Urinary bladder (tissue), 4 donors: ENCODE data around the gene KANK4. TPM values are rescaled to one million over a fixed set of nuclear protein-coding genes. Genes with fewer than 3 reads are reported as not detected.

Source experiments
- DNase-seq: peaks from one replicate; pipeline ENCODE4 v3.0.0-alpha.2; 2015; ENCODE audit errors: extremely low spot score
- H3K27ac ChIP-seq: one replicate; pipeline ENCODE4 v1.5.1; 2013; ENCODE audit warnings: low read depth, mild to moderate bottlenecking, moderate library complexity
- H3K36me3 ChIP-seq: one replicate; pipeline ENCODE4 v1.6.1; 2013; ENCODE audit warnings: mild to moderate bottlenecking, moderate library complexity; ENCODE audit not compliant: insufficient read depth
- H3K4me1 ChIP-seq: one replicate; pipeline ENCODE4 v1.6.1; 2013; ENCODE audit warnings: mild to moderate bottlenecking, moderate library complexity; ENCODE audit not compliant: insufficient read depth
- H3K4me3 ChIP-seq: one replicate; pipeline ENCODE4 v1.5.1; 2013; ENCODE audit warnings: low read depth, low read length
- WGBS: extraction: QIAGEN DNeasy Blood & Tissue Kit; methylation state at CpG from one replicate; pipeline ENCODE4 v1.1.7; 2013; 5-methylcytosine and 5-hydroxymethylcytosine counted together
- polyA plus RNA-seq: library from polyadenylated mRNA; stranded (reverse); fragments of 200-250 nt; gene quantifications from one replicate; pipeline ENCODE4 v1.2.3, GENCODE V29; 2013
- total RNA-seq: library from RNA; depleted of rRNA; stranded (reverse); fragments of >200 nt; gene quantifications from one replicate; pipeline ENCODE4 v1.2.3, GENCODE V29; 2014
- donor health status: healthy with polysubstance abuse.
- donor health status: healthy.

KANK4 gene
- total and polyA plus RNA-seq, 2 donors = 0.57 to 6.2 TPM

DNA sequence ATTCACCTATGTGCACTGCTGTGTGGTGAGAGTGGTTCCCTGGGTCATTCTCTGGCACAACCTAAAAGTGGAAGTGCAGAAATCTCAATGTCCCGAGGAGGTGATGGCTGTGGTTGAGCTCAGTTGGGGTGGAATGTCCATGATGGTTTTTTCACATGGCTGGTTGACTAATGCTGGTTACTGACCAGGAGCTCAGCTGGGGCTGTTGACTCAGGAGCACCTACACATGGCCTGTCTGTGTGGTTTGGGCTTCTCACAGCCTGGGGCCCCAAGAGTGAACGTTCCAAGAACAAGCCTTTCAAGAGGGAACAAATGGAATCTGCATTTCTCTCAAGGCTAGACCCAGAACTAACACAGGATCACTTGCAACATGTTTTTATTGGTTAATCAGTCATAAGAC is 6.4 kb upstream of the KANK4 start:
- no peak for DNase-seq
- no peak overlapping the region for H3K4me3 ChIP-seq
- H3K36me3 ChIP-seq = no peaks in the 10 kb centered on the region
- 76% methylated on average over 2 of the region's 2 CpGs for WGBS
- no peaks in the 10 kb centered on the region for H3K4me1 ChIP-seq
- no peak overlapping the region for H3K27ac ChIP-seq

DNA sequence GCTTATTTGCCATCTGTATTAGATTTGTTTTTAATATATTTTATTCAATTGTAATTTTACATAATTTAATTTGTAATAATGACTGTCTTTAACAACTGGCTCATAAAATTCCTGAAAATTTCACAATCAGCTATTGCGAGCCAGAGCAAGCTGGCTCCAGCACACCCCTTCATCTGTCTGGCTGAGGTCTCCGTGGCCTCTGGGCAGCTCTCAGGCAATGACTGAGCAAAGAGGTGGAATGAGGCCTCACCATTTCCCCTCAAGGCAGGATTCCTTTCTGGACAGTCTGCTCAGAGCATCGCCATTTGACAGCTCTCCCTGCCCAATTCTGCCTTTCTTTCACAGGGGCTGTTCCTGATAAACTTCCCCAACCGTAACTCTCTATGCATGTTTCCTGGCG is 5.8 kb upstream of the KANK4 start:
- H3K4me1 ChIP-seq = no peaks in the 10 kb centered on the region
- DNase-seq = no peak
- H3K27ac ChIP-seq = no peak overlapping the region
- H3K4me3 ChIP-seq = no peak overlapping the region
- H3K36me3 ChIP-seq = no peaks in the 10 kb centered on the region
- WGBS = 75% methylated on average over 5 of the region's 5 CpGs

DNA sequence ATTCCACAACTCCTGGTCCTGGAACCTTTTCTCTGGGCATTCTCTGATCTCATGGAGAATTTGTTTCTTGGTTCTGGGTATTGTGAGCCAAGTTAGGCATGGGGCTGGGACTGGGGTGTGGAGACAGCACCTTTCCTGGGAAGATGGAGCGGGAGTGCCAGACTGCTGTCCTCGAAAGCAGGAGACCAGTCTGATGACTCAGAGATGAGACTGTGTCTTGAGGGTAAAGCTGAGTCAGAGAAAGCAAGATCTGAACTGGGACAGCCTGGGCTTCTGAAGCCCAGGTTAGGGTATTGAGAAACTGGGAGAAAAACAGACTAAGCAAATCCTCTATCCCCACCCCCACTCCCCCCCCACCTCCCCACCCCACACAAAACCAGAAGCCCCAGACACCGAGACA is 2.2 kb upstream of the KANK4 start:
- no peak for DNase-seq
- no peak overlapping the region for H3K4me3 ChIP-seq
- H3K36me3 ChIP-seq = no peaks in the 10 kb centered on the region
- peaks cover 3% of the 10 kb centered on the region for H3K4me1 ChIP-seq
- WGBS = 68% methylated on average over 3 of the region's 3 CpGs
- H3K27ac ChIP-seq = no peak overlapping the region

DNA sequence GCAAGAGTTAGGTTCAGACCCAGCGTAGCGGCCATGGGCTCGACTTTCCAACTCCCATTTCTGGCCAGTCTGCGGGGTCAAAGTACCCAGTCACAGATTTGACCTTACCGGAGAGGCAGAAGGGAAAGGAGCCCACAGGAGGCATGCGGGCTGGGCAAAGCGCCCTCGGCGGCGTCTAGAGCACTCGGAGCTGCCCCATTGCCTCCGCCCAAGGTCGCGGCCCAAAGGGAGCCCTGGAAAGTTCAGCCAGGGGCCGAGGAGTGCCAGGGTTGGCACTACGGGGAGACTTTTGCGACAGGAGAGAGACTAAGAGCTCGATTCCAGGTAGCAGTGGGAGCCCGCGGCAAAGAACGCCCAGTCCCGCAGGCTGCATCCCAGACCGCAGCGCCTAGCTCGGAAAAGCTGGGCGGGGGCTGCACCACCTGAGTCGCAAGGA is 896 bp downstream of the KANK4 start:
- no peak for DNase-seq
- Histone ChIP-seq H3K27ac (no peak overlapping the region), H3K4me3 (peak overlapping the region; percentile 40), H3K4me1 (peaks cover 3% of the 10 kb centered on the region), H3K36me3 (no peaks in the 10 kb centered on the region)
- 25% methylated on average over 27 of the region's 27 CpGs for WGBS

DNA sequence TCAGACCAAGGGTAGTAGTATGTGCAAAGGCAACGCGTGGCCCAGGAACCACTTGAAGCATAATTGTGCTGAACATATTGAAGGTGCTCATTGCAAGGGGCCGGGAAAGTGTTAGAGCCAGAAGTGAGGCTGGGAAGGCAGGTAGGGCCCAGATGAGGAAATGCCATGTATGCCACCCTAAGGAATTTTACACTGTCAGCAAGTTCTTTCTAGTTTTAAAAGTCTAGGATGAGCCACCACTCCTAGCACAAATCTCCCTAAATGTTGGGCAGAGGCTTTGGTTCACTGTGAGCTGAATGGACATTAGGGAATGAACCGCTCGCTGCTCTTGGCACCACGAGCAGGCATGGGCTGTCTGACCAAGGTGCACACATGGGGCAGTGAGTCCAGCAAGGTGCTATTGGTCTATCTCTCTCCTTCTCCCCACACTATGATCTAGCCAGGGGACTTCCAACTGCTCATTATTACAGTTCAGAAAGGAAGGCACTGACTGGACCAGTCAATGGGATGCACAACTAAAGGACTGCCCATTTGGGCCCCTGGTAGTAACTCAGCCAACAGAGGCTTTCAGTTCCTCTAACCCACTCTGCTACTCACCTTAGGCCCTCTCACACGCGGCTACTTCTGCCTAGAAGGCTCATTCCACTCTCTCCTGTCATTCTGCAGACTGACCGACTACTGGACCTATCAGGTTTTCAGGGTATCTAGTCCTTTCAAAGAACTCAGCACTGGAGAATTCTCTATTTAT is 2.0 kb downstream of the KANK4 start:
- Histone ChIP-seq H3K27ac (no peak overlapping the region), H3K4me1 (peaks cover 3% of the 10 kb centered on the region), H3K4me3 (no peak overlapping the region), H3K36me3 (no peaks in the 10 kb centered on the region)
- no peak for DNase-seq
- WGBS = 94% methylated on average over 9 of the region's 9 CpGs

DNA sequence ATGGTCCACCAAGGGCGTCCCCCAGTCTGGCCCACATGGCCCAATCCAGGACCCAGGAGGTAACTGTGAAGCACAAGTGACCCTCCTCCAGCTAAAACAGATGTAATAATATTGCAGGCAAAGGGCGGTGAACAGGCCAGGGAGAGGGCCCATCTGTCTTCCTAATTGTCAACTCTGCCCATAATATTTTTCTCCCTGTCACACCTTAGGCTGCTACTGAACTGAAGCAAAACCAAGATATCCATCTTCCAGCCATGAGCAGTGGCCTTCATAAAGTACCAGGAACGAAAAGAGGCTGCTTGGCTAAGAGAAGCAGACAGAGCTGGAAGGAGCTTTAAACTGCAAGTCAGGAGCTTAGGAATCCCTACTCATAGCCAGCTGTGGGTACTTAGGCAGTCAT is 3.1 kb downstream of the KANK4 start:
- 88% methylated on average over 3 of the region's 3 CpGs for WGBS
- H3K4me3 ChIP-seq = no peak overlapping the region
- no peak for DNase-seq
- H3K4me1 ChIP-seq = peaks cover 3% of the 10 kb centered on the region
- no peak overlapping the region for H3K27ac ChIP-seq
- H3K36me3 ChIP-seq = no peaks in the 10 kb centered on the region

DNA sequence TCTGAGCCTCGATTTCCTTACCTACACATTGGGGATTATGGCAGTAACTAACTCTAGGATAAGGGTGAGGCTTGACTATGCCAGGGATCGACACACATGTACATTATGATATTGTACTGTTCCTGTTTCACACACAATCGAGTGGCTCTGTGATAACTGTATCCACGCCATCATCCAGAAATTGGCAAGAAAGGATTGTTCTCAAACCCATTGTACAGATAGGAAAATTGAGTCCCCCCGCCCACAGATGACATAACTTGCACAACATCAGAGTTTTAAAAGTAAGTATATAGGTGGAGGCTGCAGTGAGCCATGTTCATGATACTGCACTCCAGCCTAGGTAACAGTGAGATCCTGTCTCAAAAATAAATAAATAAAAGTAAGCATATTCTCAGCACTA is 3.8 kb downstream of the KANK4 start:
- peaks cover 3% of the 10 kb centered on the region for H3K4me1 ChIP-seq
- no peak overlapping the region for H3K27ac ChIP-seq
- no peaks in the 10 kb centered on the region for H3K36me3 ChIP-seq
- DNase-seq = no peak
- H3K4me3 ChIP-seq = no peak overlapping the region
- 88% methylated on average over 5 of the region's 5 CpGs for WGBS

DNA sequence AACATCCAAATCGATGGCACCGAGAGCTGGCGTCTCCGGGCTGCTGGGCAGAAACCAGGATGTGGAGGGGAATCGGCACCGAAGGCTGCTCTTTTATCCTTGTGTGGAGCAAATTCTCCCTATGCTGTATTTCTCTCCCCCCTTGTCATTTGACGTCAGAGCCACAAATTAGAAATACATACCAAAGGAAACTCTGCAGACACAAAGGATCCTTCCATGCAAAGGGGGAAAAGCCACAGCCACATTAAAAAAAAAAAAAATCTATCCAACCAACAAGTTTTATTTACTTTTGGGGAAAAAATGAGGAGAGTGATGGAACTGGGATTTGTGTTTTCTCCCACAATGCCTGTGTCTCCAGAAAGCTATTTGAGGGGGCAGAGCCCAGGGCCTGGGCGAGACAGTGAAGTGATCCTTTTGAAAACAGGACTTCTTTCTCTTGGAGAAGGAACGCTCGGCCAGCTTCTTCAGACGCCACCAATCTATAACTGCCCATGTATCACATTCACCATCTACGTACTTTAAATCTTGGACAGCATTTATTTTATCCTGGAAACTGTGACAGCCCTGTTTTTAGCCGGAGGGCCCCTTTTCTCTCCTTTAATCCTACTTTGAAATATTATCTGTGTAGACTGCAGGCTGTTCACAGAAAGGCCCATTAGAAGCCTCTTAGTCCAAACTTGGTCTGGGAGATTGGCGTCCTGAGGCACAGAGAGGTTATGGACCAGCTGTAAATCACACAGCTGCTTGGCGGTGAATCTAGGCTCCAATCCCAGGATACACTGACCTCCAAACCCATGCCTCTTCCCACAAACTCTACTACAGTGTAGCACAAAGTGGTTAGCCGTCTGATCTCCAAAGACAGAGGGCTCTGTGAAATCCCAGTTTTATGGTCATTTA is 4.5 kb downstream of the KANK4 start:
- Histone ChIP-seq H3K4me1 (peaks cover 3% of the 10 kb centered on the region), H3K4me3 (no peak overlapping the region), H3K36me3 (no peaks in the 10 kb centered on the region), H3K27ac (no peak overlapping the region)
- 65% methylated on average over 16 of the region's 16 CpGs for WGBS
- DNase-seq = no peak

DNA sequence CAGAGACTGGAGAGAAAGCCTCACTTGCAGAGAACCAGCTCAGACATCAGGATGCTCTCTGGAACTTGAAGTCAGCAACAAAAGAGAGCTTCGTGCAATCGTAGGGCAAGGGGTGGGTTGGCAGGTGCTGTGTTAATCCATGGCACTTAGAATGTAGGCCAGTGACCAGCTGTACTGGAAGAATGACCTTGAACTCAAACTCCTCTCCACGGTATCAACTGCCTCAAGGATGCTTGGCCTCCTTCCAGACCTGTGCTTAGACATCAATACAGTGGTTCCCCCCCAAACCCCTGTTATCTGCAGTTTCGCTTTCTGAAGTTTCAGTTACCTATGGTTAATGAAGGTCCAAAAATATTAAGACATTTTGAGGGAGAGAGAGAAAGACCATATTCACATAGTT is 6.5 kb downstream of the KANK4 start:
- Histone ChIP-seq H3K4me1 (no peaks in the 10 kb centered on the region), H3K27ac (no peak overlapping the region)
- 72% methylated on average over 4 of the region's 4 CpGs for WGBS

DNA sequence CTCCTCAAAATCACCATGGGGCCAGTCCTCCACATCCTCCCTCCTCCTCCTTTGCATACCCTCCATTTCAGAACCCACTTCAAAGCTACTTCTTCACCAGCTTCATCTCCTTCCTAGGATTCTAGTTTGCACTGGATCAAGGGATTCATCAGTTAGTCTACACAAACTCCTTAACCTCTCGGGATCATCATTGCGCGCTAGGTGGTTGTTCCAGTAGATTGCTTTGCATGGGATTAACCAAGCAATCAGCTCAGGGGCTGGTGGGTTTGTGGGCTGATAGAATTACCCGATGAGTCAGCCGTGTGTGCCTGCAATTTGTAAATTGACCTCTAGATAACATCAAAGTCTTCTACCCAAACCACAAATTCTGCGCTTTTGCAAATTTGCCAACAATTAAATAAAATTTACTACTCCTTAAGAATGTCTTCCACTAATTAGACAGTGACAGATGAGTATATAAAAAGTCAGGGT is 7.7 kb downstream of the KANK4 start:
- Histone ChIP-seq H3K4me3 (no peak overlapping the region), H3K4me1 (no peaks in the 10 kb centered on the region), H3K36me3 (no peaks in the 10 kb centered on the region), H3K27ac (no peak overlapping the region)
- no peak for DNase-seq
- WGBS = 73% methylated on average over 6 of the region's 6 CpGs

More for the DNA sequence above, 6.5 kb downstream of the KANK4 start:
- DNase-seq = no peak
- no peak overlapping the region for H3K4me3 ChIP-seq
- no peaks in the 10 kb centered on the region for H3K36me3 ChIP-seq

DNA sequence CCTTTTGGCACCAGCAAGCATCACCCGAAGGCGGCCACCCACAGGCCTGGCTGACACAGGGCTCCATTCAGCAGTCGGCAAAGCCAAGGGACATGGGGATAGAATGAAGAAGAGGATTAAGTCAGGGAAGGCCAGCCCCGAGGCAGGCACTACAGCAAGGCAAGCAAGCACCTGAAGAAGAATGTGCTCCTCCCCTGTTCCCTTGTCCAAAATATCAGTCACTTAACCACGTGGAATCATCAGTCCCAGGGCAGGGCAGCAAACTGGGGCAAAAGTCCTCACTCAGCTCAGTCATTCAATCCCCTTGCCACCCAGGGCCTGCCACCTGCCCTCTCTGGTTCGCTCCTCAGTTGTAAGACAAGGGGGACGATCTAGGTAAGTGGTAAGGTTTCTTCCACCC is 9.3 kb downstream of the KANK4 start:
- no peaks in the 10 kb centered on the region for H3K4me1 ChIP-seq
- H3K36me3 ChIP-seq = no peaks in the 10 kb centered on the region
- no peak for DNase-seq
- WGBS = 85% methylated on average over 7 of the region's 7 CpGs
- H3K27ac ChIP-seq = no peak overlapping the region
- H3K4me3 ChIP-seq = no peak overlapping the region

DNA sequence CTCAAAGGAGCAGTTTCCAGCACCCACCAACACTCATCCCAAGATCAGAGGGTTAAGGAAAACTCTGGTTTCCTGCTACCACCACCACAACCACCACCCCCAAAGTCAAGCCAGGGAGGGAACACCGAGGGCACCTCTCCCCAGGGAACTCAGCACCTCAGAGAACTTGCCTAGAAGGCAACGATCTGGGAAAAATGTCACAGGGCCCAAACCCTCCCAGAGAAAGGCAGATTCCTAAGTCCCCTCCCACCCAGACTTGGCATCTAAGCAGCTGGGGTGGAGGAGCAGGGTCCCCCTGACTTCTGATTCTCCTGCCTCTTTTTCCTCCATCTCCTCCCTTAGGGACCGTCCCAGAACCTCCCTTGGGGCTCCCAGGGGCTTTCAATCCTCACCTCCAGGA is 10.6 kb downstream of the KANK4 start:
- no peaks in the 10 kb centered on the region for H3K4me1 ChIP-seq
- 68% methylated on average over 3 of the region's 3 CpGs for WGBS
- no peak for DNase-seq
- no peak overlapping the region for H3K4me3 ChIP-seq
- H3K36me3 ChIP-seq = no peaks in the 10 kb centered on the region
- no peak overlapping the region for H3K27ac ChIP-seq

DNA sequence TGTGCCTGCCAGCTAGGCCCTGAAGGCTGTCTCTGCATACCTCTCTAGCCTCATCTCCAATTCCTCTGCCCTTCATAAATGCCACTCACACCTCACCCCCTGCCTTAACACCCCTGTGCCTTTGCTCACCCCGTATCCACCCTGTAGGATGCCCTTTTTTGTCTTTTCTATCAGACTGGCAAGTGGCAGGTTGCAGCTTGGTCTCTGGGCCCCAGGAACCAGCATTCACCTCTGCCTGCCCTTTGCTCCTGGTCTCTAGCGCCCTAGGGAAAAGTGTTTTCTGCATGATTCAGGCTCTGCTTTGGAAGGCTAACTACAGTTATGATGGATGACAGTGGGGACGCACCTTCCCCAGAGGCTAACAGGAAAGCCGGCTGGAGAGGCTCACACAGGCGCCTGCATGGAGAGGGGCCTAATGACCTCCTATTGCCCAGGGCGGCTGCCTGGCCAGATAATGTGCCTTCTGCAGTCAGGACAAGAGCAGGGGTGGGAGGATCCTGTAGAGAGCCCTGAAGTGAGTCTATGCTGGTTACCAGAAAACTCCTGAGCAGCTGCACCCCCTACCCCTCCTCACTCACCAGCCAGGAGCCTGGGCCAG is 11.2 kb downstream of the KANK4 start:
- no peaks in the 10 kb centered on the region for H3K4me1 ChIP-seq
- no peak overlapping the region for H3K27ac ChIP-seq
- H3K36me3 ChIP-seq = no peaks in the 10 kb centered on the region
- WGBS = 85% methylated on average over 6 of the region's 6 CpGs
- H3K4me3 ChIP-seq = no peak overlapping the region
- DNase-seq = no peak

DNA sequence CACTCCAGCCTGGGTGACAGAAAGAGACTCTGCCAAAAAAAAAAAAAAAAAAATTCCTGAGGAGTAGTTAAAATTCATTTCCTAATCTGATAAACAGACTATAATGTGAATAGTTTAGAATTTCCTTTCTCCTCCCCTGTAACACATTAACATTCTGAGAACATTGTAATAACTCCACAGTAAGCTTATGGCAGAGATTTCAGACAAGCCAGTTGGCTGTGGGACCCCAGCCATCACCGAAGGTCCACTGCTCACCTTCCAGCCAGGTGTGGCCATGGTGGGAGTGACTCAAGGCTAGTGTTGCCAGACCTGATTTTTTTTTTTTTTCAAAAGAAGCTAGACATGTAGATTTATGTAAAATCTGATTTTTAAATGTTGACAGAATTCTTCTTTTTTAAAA is 11.8 kb downstream of the KANK4 start:
- H3K36me3 ChIP-seq = no peaks in the 10 kb centered on the region
- no peak for DNase-seq
- WGBS = 86% methylated on average over 1 of the region's 1 CpG
- H3K4me1 ChIP-seq = no peaks in the 10 kb centered on the region
- H3K4me3 ChIP-seq = no peak overlapping the region
- no peak overlapping the region for H3K27ac ChIP-seq
